GM18867 (cell line): Measurements from ENCODE around the gene DIP2C.
"Not testable (repeated sequence)": the region's sequence is repeated elsewhere in the genome, so short reads cannot be mapped to it uniquely, and the experiment has no call there.

Experiments used
- ATAC-seq: cut with Tn5 transposase; IDR thresholded peaks from one replicate; pipeline ENCODE4 v1.9.1; 2021; ENCODE audit warnings: mild to moderate bottlenecking, moderate library complexity; ENCODE audit not compliant: unreplicated experiment

Gene DIP2C

GRCh38 chr10:436911-437665 is 252.4 kb downstream of the DIP2C start:
- ATAC-seq = no peak

- ATAC-seq = no peak
These were observed 253.3 kb downstream of the DIP2C start for GRCh38 chr10:436013-436697.

GRCh38 chr10:435397-435796 is 254.1 kb downstream of the DIP2C start:
- ATAC-seq = no peak

- no peak for ATAC-seq
These were observed 259.8 kb downstream of the DIP2C start for GRCh38 chr10:429696-430095.

GRCh38 chr10:427761-428519 is 261.5 kb downstream of the DIP2C start:
- no peak for ATAC-seq

- ATAC-seq = not testable (repeated sequence)
These were observed 264.1 kb downstream of the DIP2C start for GRCh38 chr10:425365-425764.

GRCh38 chr10:424724-425123 is 264.7 kb downstream of the DIP2C start:
- not testable (repeated sequence) for ATAC-seq

GRCh38 chr10:423178-423577 is 266.3 kb downstream of the DIP2C start:
- no peak for ATAC-seq

GRCh38 chr10:422675-423074 is 266.8 kb downstream of the DIP2C start:
- no peak for ATAC-seq

GRCh38 chr10:422241-422640 is 267.2 kb downstream of the DIP2C start:
- no peak for ATAC-seq

- ATAC-seq = no peak
These were observed 268.3 kb downstream of the DIP2C start for GRCh38 chr10:421170-421569.

GRCh38 chr10:420154-421121 is 269.0 kb downstream of the DIP2C start:
- ATAC-seq = no peak

GRCh38 chr10:418894-419293 is 270.6 kb downstream of the DIP2C start:
- no peak for ATAC-seq

GRCh38 chr10:418226-418625 is 271.2 kb downstream of the DIP2C start:
- ATAC-seq = no peak

GRCh38 chr10:416091-416515 is 273.4 kb downstream of the DIP2C start:
- ATAC-seq = no peak

- no peak for ATAC-seq
These were observed 275.8 kb downstream of the DIP2C start for GRCh38 chr10:413662-414071.

- ATAC-seq = peak; percentile 40
These were observed 277.4 kb downstream of the DIP2C start for GRCh38 chr10:412109-412508.

- ATAC-seq = no peak
These were observed 277.9 kb downstream of the DIP2C start for GRCh38 chr10:411603-412002.

- ATAC-seq = no peak
These were observed 279.9 kb downstream of the DIP2C start for GRCh38 chr10:409408-410040.

- ATAC-seq = no peak
These were observed 281.2 kb downstream of the DIP2C start for GRCh38 chr10:408236-408635.
